Uterus (tissue), 2 donors: ENCODE measurements around the gene C1orf74.

ENCODE experiments used
- CTCF ChIP-seq, 4 experiments: fragments of 200-600 bp in 2 of 4; fragments of 450-650 bp in 2 of 4; sonication (generic) in 2 of 4; IDR thresholded peaks; one replicate each; pipeline ENCODE4 v1.5.1; 2016 to 2019; ENCODE audit warnings: antibody characterized with exemption in 4 of 4, mild to moderate bottlenecking in 2 of 4, moderate library complexity in 1 of 4
- POLR2A ChIP-seq, 2 donors: fragments of 450-650 bp; IDR thresholded peaks; one replicate each; pipeline ENCODE4 v1.6.1; 2016; ENCODE audit warnings: antibody characterized with exemption in 2 of 2, mild to moderate bottlenecking in 1 of 2, moderate library complexity in 1 of 2

- TF ChIP-seq CTCF (IDR thresholded peaks at IDR 0.05) (no peak), POLR2A (IDR thresholded peaks at IDR 0.05) (no peak)
Observed at GRCh38 chr1:209756615-209757445, 27.5 kb downstream of the C1orf74 start.
